NCI-H526 (cell line): ENCODE results near the gene ENHO.
"Not testable (repeated sequence)": the region's sequence is repeated elsewhere in the genome, so short reads cannot be mapped to it uniquely, and the experiment has no call there.

ENCODE experiments used
- DNase-seq, 2 experiments: peaks; one replicate each; lab custom pipeline; 2025; lab: John Stamatoyannopoulos, UW

Gene ENHO

DNA sequence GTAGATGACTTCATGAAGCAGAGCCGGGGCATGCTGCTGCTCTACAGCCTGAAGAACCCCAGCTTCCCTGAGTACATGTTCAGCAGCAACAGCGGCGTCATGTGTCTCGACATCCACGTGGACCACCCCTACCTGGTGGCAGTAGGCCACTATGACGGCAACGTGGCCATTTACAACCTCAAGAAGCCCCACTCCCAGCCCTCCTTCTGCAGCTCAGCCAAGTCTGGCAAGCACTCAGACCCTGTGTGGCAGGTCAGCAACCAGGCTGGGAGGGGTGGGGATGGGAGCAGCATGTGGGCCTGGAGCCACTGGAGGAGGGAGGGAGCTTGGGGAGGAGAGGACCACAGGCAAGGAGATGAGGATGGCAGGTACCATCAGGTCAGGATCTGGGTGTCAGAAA, 16.2 kb downstream of the ENHO start:
- no peak for DNase-seq

DNA sequence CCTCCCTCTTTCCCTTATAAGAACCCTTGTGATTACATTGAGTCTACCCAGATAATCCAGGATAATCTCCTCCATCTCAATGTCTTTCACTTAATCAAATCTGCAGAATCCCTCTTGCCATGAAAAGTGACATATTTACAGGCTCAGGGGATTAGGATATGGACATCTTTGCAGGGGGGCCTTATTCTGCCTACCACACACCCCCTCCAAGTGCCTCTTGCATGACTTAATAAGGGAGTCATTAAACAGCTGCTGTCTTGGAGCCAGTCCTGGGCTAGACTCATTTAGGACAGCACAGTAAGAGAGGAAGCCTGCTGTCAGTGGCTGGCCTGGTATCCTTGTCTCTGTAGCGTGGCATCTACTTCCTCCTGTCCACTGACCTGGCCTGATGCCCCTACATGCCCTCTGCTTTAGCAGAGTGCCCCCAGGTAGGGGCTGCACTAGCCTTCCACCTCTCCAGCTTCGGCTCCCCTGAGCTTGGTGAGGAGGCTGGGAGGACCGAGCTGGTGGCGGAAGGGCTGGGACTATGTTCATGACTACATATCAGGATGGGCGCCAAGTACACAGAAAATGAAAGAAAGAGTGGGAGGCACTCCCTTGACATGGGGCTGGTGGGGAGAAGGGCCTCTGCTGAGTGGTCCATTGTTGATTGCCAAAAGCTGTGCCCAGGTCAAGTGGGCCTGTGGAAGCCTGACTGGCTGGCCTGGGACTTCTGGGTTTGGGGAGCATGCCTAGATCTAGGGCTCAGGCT, 17.2 kb downstream of the ENHO start:
- no peak for DNase-seq

DNA sequence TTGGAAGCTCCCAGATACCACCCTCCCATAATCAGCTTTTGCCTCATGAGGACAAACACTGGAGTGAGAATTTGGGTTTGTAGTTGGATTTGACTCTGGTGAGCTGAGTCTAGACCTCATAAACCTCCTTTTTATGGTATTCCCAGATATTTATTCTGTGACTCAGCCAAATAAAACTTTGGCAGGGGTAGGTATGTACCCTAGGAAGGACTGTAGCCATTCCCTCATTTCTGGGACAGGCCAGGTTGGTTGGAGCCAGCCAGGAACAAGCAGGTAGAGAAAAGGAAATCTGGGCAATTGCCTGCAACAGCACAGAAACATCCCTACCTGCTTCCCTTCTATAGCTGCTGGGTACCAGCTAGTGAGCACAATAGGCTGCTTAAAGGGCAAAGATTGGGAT, 19.4 kb downstream of the ENHO start:
- no peak for DNase-seq

DNA sequence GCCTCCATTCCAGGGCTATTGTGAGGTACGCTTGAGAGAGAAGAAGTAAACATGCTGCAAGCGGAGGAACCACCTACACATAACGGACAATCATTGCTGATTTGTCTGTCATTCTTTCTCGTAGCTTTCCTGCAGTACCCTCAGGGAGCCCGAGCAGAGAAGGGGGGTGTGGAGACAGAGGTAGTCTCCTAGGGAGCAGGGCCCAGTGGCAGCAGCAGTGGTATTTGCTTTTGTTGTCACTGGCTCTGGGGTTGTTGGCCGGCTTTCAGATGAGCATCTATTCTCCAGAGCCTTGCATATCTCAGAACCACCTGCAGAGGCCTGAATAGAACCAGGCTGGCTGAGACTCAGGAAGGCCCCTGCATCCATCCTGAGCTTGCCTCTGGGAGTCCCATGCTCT, 19.9 kb downstream of the ENHO start:
- DNase-seq, result no peak

DNA sequence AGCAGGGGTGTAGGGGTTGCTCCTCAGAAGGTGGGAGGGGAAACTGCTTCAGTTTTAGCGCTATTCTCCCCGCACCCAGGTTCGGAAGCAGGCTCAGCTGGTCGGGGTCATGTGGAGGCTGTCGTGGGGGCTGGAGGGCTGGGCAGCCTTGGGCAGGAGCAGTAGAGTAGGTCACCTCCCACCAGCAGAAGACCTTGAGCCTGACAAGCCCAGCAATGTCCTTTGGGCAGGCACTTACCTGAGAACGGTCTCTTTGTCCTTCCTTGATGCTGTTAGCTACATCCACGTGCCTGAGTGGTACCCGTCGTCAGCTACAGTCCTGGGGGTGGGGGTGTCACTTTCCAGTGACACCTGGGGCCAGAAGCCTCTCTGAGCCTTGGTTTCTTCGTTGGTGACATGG, 20.3 kb downstream of the ENHO start:
- DNase-seq, result no peak

DNA sequence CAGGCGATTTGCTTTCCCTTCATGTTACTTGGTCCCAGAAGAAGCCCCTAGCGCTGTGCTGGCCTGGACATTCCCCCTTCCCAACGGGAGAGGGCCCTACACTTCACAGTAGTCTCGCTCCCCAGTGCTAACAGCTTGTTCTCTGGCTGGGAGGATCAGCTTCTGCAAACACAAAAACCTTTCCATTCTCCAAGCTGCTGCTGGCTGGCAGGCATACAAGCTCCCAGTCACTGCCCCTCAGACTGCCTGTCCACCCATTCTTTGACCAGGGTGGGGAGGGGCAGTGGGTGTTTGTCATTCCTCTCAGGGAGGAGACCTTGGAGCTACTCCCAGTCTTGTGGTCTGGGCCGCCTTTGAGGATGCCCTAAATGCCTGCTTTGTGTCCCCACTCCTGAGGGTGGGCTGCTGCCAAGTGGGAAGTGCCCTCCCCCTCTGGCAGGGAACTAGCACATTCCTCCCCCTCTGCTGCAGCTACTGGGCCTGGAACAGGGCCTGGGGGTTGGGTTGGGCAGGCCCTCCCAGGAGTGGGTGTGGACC, 20.8 kb downstream of the ENHO start:
- DNase-seq, result peak in 1 of 2 experiments; percentile 26

DNA sequence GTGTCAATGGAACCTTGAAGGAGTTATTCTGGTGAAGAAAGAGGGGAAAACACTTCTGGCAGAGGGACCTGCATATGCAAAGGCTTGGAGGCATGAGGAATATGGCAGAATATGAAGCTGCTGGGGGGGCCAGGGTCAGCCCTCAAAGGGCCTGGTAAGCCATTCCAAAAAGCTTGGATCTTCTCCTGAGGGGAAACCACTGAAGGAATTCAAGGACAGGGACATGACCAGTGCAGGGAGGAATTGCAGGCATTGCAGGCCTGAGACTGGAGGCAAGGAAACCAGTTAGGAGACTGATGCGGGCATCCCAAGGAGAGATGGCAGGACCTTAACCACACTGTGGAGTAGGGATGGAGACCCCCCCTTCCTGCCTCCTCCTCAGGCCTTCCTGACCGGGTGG, 21.4 kb downstream of the ENHO start:
- DNase-seq, result no peak

DNA sequence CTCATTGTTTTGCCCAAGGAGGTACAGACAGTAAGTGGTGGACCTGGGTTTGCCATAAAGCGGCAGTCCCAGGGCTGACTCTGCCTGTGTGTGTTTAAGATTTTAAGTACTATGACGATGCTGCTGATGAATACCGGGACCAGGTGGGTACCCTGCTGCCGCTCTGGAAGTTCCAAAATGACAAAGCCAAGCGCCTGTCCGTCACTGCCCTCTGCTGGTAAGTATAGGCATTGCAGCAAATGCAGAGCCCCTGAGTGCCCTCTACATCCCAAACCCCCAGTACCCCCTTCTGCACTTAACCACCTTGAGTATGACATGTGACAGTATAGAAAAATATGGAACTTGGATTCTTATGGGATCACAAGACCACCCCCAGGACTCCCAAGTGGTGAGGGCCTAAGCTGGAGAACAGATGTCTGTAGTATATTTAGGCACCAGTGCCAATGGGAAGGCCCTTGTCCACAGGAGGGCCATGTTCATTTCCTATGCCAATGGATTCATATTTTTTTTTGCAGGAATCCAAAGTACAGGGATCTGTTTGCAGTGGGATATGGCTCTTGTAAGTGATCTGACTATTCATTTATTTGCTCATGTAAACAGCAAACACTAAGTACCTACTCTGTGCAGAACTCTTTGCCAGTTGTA, 22.0 kb downstream of the ENHO start:
- DNase-seq, result peak; percentile 45 to 75

DNA sequence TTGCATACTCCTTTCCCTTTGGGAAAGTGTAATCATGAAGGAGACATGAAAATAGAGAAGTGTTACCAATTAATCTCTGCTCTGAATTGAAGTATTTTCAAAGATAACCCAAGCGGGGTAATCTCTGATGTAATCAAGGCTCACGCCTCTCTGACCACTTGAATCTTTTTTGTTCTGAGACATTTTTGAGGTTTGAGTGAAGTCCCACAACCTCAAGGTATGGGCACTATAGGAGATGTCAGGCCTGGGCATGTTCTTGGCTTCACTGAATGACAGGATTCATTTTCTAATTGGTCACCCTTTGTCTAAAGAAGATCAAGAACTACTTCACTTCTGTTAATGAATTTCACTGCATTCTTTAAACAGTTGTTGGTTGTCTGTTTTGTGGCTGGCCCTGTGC, 23.7 kb downstream of the ENHO start:
- DNase-seq, result no peak

DNA sequence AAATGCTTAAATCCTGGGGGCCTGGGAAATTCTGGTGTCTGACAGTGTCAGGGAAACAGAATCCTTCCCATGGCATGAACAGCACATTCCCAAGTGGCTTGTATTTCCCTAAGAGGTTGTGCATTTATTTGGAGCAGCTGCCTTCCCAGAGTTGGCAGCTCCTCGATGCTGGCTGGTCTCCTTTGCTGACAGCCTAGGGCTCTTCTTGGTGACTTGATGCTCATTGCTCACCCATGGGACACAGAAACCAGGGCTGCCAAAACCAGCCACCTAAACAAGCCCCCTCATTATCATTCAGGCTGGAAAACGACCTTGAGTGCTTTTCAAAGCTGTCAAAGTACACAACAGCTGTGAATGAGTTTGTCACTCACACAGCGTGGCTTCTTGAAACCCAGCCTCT, 24.2 kb downstream of the ENHO start:
- no peak for DNase-seq

DNA sequence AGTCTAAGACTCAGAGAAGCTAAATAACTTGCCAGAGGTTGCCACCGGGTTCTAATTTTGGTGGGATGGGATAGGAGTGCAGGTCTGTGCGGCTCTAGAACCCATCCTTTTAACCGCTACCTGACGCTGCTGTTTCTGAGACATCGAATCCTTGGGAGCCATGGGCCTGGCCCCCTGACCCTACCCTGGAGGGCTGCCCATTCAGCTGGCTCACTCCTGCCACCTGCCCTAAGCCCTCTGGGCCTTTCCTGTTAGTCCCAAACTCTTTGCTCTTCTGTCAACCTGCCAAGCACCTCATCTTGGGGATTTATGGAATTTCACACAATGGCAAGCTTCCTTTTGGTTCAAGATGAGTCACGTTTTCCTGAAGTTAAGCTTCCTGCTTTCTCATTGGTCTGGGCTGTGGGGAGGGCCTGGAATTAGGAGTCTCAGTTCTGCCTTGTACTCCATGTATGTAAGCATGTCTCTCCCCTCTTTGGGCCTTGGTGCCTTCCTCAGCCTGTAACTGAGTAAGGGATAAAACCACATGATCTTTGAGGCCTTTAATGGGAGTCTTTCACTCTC, 26.6 kb downstream of the ENHO start:
- DNase-seq, result no peak

DNA sequence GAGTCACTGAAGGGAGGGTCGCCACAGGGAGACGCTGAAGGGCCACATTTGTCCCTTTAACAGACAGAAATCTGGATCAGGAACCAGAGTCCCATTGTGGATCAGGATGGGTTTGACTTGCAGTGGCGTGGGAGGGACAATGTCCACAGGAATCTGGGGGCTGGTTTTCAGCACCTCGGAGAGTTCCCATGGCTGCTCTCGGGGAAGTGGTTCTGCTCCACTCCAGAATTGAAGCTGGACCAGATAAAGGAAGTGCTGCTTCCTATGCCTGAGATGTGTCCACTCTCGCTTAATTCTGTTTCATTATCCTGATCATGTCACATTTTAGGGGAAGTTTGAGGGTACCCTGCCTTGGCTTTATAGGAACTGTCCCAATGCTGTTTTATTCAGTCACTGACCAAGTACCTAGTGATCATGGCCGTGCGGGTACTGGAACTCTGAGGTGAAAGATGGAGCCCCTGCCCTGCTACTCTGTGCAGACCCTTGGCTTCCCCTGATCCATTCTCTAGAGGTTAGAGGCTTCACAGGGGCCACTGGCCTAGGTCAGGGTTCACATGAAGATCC, 28.7 kb downstream of the ENHO start:
- no peak for DNase-seq

DNA sequence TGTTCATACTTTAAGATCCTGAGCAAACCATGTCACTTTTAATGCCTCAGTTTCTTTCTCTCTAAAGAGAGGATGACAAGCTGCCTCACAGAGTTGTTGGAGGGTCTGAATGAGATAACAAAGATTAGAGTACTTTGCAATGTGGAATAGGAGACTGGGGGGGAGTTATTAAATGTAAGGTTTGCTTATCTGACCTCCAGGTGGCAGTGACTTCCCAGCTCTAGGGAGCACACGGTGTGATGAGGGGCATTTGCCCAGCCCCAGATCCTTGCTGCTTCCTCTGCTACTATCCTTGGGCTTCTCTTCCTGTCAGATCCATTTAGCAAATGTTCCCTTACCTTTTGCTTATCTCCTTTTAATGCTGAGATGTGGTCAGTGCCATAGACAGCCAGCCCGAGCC, 30.7 kb downstream of the ENHO start:
- DNase-seq, result peak; percentile 12 to 45

DNA sequence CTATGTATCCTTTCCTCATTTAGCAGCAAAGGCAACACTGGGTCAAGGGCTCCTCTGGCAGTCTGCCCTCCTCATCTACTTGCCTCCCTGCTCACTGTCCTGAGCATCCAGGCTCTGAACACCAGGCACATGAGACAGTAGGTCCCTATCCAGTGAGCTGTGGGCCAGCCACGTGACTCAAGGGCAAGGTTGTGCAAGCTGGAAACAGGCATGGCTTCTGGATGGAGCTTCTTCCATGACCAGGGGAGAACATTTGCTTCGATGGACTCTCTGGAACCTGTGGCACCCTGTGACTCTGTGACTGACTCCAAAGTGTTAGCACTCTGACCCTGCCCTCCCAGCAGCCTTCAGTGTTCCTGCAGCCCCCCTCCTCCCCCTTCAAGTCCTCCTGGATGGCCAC, 31.2 kb downstream of the ENHO start:
- DNase-seq, result no peak

DNA sequence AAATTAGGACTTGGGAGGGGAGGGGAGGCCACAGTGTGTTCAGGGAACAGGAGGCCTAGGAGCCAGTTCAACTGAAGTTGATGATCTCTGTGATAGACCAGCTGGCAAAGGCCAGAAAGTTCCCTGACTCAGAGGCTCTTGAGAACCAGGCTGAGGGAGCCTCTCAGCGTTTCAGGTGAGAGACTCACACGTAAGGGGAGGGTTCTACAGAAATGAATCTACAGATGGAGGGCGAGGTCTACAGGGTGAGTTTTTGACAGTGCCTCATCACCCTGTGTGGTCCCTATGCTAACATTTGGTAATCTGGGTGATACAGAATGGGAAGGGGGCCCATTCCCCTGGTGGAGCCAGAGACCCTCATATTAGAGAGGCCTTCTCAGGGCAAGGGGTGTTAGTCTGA, 32.0 kb downstream of the ENHO start:
- DNase-seq, result no peak

DNA sequence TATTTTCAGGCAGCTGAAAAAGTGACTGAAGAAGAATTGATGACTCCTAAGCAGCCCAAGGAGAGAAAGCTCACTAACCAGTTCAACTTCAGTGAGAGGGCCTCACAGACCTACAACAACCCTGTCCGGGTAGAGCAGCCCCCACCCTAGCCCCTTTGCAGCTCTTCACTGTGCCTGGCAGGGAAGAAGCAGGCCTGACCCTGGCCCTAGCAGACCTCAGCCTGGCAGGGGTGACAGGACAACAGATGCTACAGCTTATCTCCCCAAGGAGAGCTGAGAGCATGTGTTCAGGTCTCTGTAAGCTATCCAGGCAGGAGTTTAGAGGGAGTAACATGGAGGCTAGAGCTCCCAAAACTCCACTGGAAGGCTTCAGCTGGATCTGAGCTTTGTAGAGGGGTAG, 32.4 kb downstream of the ENHO start:
- no peak for DNase-seq

DNA sequence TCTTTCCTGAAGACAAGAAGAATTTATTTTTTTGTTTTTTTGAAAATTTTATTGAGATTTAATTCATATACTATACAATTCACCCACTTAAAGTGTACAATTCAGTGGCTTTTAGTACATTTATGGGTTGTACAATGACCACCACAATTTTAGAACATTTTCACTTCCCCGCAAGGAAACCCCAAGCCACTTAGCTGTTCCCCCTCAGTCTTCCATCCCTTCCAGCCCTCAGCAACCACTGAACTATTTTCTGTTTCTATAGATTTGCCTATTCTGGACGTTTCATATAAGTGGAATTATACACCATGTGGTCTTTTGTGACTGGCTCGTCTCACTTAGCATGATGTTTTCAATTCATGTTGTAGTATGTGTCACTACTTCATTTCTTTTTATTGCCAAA, 36.2 kb downstream of the ENHO start:
- no peak for DNase-seq

DNA sequence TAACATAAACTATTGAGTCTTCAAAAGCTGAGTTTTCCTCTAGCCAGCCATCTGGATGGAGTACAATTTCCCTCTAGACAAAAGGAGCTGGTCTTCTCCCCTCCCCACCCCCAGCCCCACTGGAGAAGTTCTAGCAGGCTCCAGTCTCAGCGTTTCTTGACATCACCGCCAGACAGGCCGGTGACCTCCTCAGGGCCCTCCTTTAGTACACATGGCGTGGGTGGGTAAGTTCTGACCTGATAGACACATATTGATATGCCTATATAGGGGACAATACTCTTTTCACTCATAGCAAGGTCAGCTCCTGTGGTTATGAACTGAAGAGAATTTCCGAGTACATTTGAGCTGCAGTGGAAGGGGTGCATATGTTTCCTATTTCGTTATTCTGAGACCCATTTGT, 37.0 kb downstream of the ENHO start:
- no peak for DNase-seq

DNA sequence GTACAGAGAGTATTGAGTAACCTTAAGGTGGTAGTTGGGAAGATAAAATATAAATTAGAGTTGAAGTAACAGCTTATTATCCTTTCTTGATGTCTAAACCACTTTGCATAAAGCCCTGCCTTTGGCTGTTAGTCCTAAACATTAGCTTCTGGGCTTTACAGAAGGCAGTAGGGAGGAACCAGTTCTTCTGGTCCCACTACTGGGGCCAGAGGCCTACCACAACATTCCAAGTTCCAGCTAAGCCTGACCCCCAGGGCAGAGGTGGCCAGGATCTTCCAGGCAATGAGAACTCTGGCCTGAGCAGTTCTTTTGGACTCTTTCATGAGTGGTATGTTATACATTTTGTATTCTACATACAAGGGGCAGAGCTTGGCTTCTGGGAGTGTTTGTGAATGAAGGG, 38.1 kb downstream of the ENHO start:
- peak; percentile 54 to 66 for DNase-seq

DNA sequence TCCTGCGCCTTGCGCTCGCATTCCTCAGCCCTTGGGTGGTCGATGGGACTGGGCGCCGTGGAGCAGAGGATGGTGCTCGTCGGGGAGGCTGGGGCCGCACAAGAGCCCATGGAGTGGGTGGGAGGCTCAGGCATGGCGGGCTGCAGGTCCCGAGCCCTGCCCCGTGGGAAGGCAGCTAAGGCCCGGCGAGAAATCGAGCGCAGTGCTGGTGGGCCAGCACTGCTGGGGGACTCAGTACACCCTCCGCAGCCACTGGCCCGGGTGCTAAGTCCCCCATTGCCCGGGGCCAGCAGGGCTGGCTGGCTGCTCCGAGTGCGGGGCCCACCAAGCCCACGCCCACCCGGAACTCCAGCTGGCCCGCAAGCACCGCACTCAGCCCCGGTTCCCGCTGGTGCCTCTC, 40.0 kb downstream of the ENHO start:
- not testable (repeated sequence) for DNase-seq

DNA sequence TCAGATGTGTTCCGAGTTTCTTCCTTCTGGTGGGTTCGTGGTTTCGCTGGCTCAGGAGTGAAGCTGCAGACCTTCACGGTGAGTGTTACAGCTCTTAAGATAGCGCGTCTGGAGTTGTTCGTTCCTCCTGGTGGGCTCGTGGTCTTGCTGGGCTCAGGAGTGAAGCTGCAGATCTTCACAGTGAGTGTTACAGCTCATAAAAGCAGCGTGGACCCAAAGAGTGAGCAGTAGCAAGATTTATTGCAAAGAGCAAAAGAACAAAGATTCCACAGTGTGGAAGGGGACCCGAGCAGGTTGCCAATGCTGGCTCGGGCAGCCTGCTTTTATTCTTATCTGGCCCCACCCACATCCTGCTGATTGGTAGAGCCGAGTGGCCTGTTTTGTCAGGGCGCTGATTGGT, 41.2 kb downstream of the ENHO start:
- not testable (repeated sequence) for DNase-seq

DNA sequence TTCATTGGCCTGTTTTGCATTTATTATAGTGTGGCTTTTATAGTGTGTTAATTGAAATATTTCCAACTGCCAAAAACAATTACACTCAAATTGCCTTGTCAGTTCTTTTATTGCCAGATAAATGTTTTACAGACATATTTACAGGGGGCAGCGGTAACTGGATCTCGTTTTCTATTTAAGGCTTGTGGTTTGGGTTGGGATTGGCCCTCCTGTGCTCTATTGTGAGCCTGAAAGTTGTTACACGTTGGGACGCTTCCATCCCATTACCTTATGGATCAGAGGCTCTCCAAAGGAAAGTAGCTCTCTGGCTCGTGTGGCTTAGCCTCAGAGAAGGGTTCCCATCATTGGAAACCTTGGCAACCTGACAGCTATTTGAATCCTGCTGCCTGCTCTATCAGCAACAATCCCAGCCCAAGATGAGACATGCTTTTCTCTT, 43.3 kb downstream of the ENHO start:
- peak; percentile 68 to 76 for DNase-seq

DNA sequence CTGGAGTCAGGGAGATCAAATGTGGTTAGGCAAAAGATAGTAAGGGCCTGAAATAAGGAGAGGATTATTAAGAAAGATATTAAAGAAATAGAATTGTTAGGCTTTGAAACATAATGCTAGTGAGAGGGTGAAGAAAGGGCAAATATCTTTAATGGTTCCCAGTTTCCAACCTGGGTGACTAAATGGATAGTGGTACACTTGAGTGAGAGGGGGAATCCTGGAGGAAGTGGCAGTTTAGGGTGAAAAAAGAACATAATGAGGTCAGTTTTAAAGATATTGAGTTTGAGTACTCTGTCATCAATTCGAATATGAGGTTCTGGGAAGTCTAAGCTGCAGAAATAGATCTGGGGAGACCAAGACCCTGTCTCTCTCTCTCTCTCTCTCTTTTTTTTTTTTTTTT, 45.2 kb downstream of the ENHO start:
- no peak for DNase-seq
